Heart left ventricle (tissue), 16 donors: Measurements from ENCODE around the gene KLF9. TPM values are rescaled to one million over a fixed set of nuclear protein-coding genes. Genes with fewer than 3 reads are reported as not detected.

ENCODE experiments used
- ATAC-seq, 4 donors: fragments of 200-7000 bp; cut with Tn5 transposase; one replicate each; pipeline ENCODE4 v1.9.1; 2020 to 2022; ENCODE audit warnings: moderate library complexity in 4 of 4, mild to moderate bottlenecking in 3 of 4, moderate number of reproducible peaks in 1 of 4
- DNase-seq, 5 donors: peaks; one replicate each; pipeline ENCODE4 v3.0.0-alpha.2; 2020
- H3K27ac ChIP-seq, 12 donors: fragments of 200-600 bp; sonication (generic) in 4 of 12; one replicate each; pipeline versions ENCODE4 v1.5.0 to v1.8.0; 2016 to 2022; ENCODE audit warnings: mild to moderate bottlenecking in 2 of 12
- H3K27me3 ChIP-seq, 9 donors: fragments of 200-600 bp; sonication (generic) in 2 of 9; one replicate each; pipeline versions ENCODE4 v1.5.1 to v1.8.0; 2016 to 2022; ENCODE audit warnings: mild to moderate bottlenecking in 3 of 9
- H3K36me3 ChIP-seq, 9 donors: fragments of 200-600 bp; sonication (generic) in 2 of 9; one replicate each; pipeline versions ENCODE4 v1.5.0 to v1.8.0; 2018 to 2022; ENCODE audit warnings: mild to moderate bottlenecking in 2 of 9
- H3K4me1 ChIP-seq, 12 donors: fragments of 200-600 bp; sonication (generic) in 4 of 12; one replicate each; pipeline versions ENCODE4 v1.5.0 to v1.8.0; 2016 to 2022; ENCODE audit warnings: mild to moderate bottlenecking in 3 of 12
- H3K4me3 ChIP-seq, 12 donors: fragments of 200-600 bp; sonication (generic) in 4 of 12; one replicate each; pipeline versions ENCODE4 v1.5.0 to v1.8.0; 2017 to 2022; ENCODE audit warnings: mild to moderate bottlenecking in 9 of 12, moderate library complexity in 4 of 12
- H3K9me3 ChIP-seq, 12 donors: fragments of 200-600 bp; sonication (generic) in 4 of 12; one replicate each; pipeline versions ENCODE4 v1.5.0 to v1.8.0; 2016 to 2022; ENCODE audit warnings: mild to moderate bottlenecking in 1 of 12
- POLR2A ChIP-seq, 2 donors: fragments of 450-650 bp; IDR thresholded peaks; one replicate each; pipeline ENCODE4 v1.6.1; 2017; ENCODE audit warnings: antibody characterized with exemption in 2 of 2, mild to moderate bottlenecking in 2 of 2, moderate library complexity in 2 of 2
- WGBS, 4 donors: extraction: QIAGEN DNeasy Blood & Tissue Kit in 2 of 4; methylation state at CpG; one replicate each; pipeline versions ENCODE4 v1.1.5 to v1.1.7; 2013 to 2018; 5-methylcytosine and 5-hydroxymethylcytosine counted together
- intact Hi-C, 10 donors: fragments of 100-400 bp; cut with DNase I; formaldehyde crosslinking; loops; one replicate each; pipeline versions ENCODE4 v1.11.1 to v1.14.2; 2022
- long read RNA-seq, 3 donors: library from polyadenylated mRNA; unstranded; transcript quantifications; one replicate each; pipeline ENCODE4 v2.0.0, GENCODE V29; 2020 to 2021
- polyA plus RNA-seq, 2 donors: library from polyadenylated mRNA; stranded (reverse); fragments of 200-250 nt; gene quantifications; one replicate each; pipeline ENCODE4 v1.2.3, GENCODE V29; 2013
- total RNA-seq, 9 donors: library from RNA; depleted of rRNA in 2 of 9; stranded (reverse); fragments of >200 nt in 2 of 9; fragmentation: NEBNext Ultra II Directional in 3 of 9; extraction: Animal tissue kit (Norgen Biotek cat#: 25700) in 3 of 9; gene quantifications; one replicate each; pipeline versions ENCODE4 v1.1.0 to v1.2.4, GENCODE V29; 2016 to 2023
- TF ChIP-seq, protein P1 (sequence below), 12 donors: fragments of 200-600 bp; sonication (generic) in 4 of 12; IDR thresholded peaks; one replicate each; pipeline versions ENCODE4 v1.5.0 to v1.8.0; 2018 to 2022; ENCODE audit warnings: antibody characterized with exemption in 12 of 12, mild to moderate bottlenecking in 5 of 12
- donor health status: ischemic (EF 13 %, LVEDD 7.1; RV severe dilation, severe dysfunction).
- donor health status: healthy with polysubstance abuse.
- donor health status: DM: no; HTN: yes; CAD: no.
- donor health status: DM: no; HTN: no; CAD: no.
- donor health status: ischemic (EF 25% LVEDD 6.9; RV normal size, moderate dysfunction).
- donor health status: ischemic (EF 25% LVEDD 5.7; RV mildly dilated, moderate dysfunction).
- donor health status: healthy.
- donor health status: DM: yes; HTN: yes; CAD: no.
- donor health status: ischemic (EF 35%, LVEDD 5.7; RV mildly dilated, moderate dysfunction).
- donor health status: nonischemic (EF 11% LVEDD 7.7; RV severe dilation, severe dysfunction).
- donor health status: DM: yes; HTN: yes; CAD: no.
- donor health status: PGD.
- donor health status: ischemic (EF 29% LVEDD 5.4; RV normal size, mild dysfunction).
- donor health status: nonischemic (EF 23%, LVEDD 6.1; RV moderate dilation, normal function).

The KLF9 gene
- total RNA-seq = 10 to 100 TPM; 28.7 to 74.8 (median 46.0) TPM
- 10 to 100 TPM; 25.8 to 53.6 TPM for polyA plus RNA-seq
- long read RNA-seq, donor 1, partial matches to known transcripts = 0 of 8 reads
- long read RNA-seq, donor 1, other reads (novel, unspliced or antisense) = 8 of 8 reads
- long read RNA-seq, donor 2, partial matches to known transcripts = 0 of 13 reads
- long read RNA-seq, donor 2, other reads (novel, unspliced or antisense) = 13 of 13 reads
- long read RNA-seq, donor 3, partial matches to known transcripts = 0 of 4 reads
- long read RNA-seq, donor 3, other reads (novel, unspliced or antisense) = 4 of 4 reads

- peak; percentile 48 to 97 for TF ChIP-seq POLR2A (IDR thresholded peaks at IDR 0.05)
- TF ChIP-seq, protein P1, sequence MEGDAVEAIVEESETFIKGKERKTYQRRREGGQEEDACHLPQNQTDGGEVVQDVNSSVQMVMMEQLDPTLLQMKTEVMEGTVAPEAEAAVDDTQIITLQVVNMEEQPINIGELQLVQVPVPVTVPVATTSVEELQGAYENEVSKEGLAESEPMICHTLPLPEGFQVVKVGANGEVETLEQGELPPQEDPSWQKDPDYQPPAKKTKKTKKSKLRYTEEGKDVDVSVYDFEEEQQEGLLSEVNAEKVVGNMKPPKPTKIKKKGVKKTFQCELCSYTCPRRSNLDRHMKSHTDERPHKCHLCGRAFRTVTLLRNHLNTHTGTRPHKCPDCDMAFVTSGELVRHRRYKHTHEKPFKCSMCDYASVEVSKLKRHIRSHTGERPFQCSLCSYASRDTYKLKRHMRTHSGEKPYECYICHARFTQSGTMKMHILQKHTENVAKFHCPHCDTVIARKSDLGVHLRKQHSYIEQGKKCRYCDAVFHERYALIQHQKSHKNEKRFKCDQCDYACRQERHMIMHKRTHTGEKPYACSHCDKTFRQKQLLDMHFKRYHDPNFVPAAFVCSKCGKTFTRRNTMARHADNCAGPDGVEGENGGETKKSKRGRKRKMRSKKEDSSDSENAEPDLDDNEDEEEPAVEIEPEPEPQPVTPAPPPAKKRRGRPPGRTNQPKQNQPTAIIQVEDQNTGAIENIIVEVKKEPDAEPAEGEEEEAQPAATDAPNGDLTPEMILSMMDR (IDR thresholded peaks at IDR 0.05) = no peak
- no peaks in the 10 kb centered on the region for H3K27me3 ChIP-seq
- H3K36me3 ChIP-seq = no peaks in the 10 kb centered on the region
- WGBS, 4 donors = 0 to 1% (median 0%) methylated on average over 41 to 48 of the region's 48 CpGs
- peak; percentile 93 to 97 (median 95) for DNase-seq
- H3K9me3 ChIP-seq = no peaks in the 10 kb centered on the region
- peaks cover 10 to 64% (median 53%) of the 10 kb centered on the region in 12 donors for H3K4me1 ChIP-seq
- peak within 1 kb of the TSS; percentile 76 to 99 (median 90) for H3K4me3 ChIP-seq
- intact Hi-C loops = loop anchor here in 7 of 10 donors (1.0 to 10.0 kb wide), 6 partner anchors 62 to 1951 kb away; partner anchors contain the start of gene ZFAND5 (in 2 of the 7)
- peak within 1 kb of the TSS; percentile 98 to 100 (median 100) for H3K27ac ChIP-seq
- peak; percentile 77 to 82 (median 80) for ATAC-seq
Observed at GRCh38 chr9:70413799-70414775, at the start of gene KLF9. TSS of gene KLF9 (minus strand) at chr9:70414657. CDS start at chr9:70413363, 1,294 bp downstream.

- H3K4me1 ChIP-seq = peaks cover 0 to 38% (median 10%) of the 10 kb centered on the region in 12 donors
- no peaks in the 10 kb centered on the region for H3K9me3 ChIP-seq
- no peak overlapping the region for H3K27ac ChIP-seq
- intact Hi-C loops = no loop called here
- TF ChIP-seq, protein P1 (IDR thresholded peaks at IDR 0.05) = no peak
- TF ChIP-seq POLR2A (IDR thresholded peaks at IDR 0.05) = no peak
- H3K36me3 ChIP-seq = no peaks in the 10 kb centered on the region
- ATAC-seq (no peak), DNase-seq (no peak)
- WGBS, 4 donors = 86 to 98% (median 89%) methylated on average over 2 of the region's 2 CpGs
- H3K4me3 ChIP-seq = no peak overlapping the region
- H3K27me3 ChIP-seq = no peaks in the 10 kb centered on the region
Observed at GRCh38 chr9:70463877-70464276, 49.4 kb upstream of the KLF9 start.

GRCh38 chr9:70462300-70462699 is 47.8 kb upstream of the KLF9 start:
- TF ChIP-seq, protein P1 (IDR thresholded peaks at IDR 0.05) = no peak
- no peak for TF ChIP-seq POLR2A (IDR thresholded peaks at IDR 0.05)

GRCh38 chr9:70457235-70457634 is 42.8 kb upstream of the KLF9 start:
- intact Hi-C loops = loop anchor here in 1 of 10 donors (10.0 kb wide), 1 partner anchor 58 kb away; no protein-coding TSS in a partner anchor
- ATAC-seq = no peak
- no peak overlapping the region for H3K4me3 ChIP-seq
- H3K27ac ChIP-seq = no peak overlapping the region
- H3K9me3 ChIP-seq = no peaks in the 10 kb centered on the region
- no peaks in the 10 kb centered on the region for H3K27me3 ChIP-seq
- no peaks in the 10 kb centered on the region for H3K36me3 ChIP-seq
- TF ChIP-seq, protein P1 (IDR thresholded peaks at IDR 0.05) = no peak
- TF ChIP-seq POLR2A (IDR thresholded peaks at IDR 0.05) = no peak
- peaks cover 0 to 15% (median 2%) of the 10 kb centered on the region in 12 donors for H3K4me1 ChIP-seq
- no peak for DNase-seq

More at GRCh38 chr9:70462300-70462699, 47.8 kb upstream of the KLF9 start:
- H3K27me3 ChIP-seq = no peaks in the 10 kb centered on the region
- intact Hi-C loops = no loop called here
- no peaks in the 10 kb centered on the region for H3K36me3 ChIP-seq
- no peaks in the 10 kb centered on the region for H3K9me3 ChIP-seq
- ATAC-seq (no peak), DNase-seq (no peak)
- no peak overlapping the region for H3K27ac ChIP-seq
- no peak overlapping the region for H3K4me3 ChIP-seq
- peaks cover 0 to 22% (median 3%) of the 10 kb centered on the region in 12 donors for H3K4me1 ChIP-seq
